Keratinocyte (primary cell): Measurements from ENCODE around the gene NXN. TPM values are rescaled to one million over a fixed set of nuclear protein-coding genes. Genes with fewer than 3 reads are reported as not detected.

Experiments
- DNase-seq: peaks from one replicate; pipeline ENCODE4 v3.0.0-alpha.2; 2011; ENCODE audit warnings: low read depth, missing footprints, low spot score
- FAIRE-seq: peaks from 2 replicates; lab custom pipeline; 2011; peaks lifted over from hg19 to GRCh38; lab: Jason Lieb, UNC
- H2AFZ ChIP-seq: 2 replicates; pipeline ENCODE4 v1.6.0; 2012; ENCODE audit warnings: low read length, control low read depth, inconsistent platforms; ENCODE audit not compliant: control insufficient read depth
- H3K27ac ChIP-seq: 2 replicates; pipeline ENCODE4 v1.5.1; 2011; ENCODE audit warnings: low read length; ENCODE audit not compliant: control insufficient read depth, insufficient read depth
- H3K27me3 ChIP-seq: 3 replicates; pipeline ENCODE4 v1.6.0; 2011; ENCODE audit warnings: low read length; ENCODE audit not compliant: control insufficient read depth, insufficient read depth; ENCODE audit errors: extremely low read depth
- H3K36me3 ChIP-seq, 2 experiments: 2 replicates in 1 of 2; 3 replicates in 1 of 2; pipeline ENCODE4 v1.5.1; 2011; ENCODE audit warnings: low read length in 2 of 2, mild to moderate bottlenecking in 1 of 2; ENCODE audit not compliant: control insufficient read depth in 2 of 2, insufficient read depth in 2 of 2; ENCODE audit errors: extremely low read depth in 1 of 2
- H3K4me1 ChIP-seq: 3 replicates; pipeline ENCODE4 v1.5.1; 2011; ENCODE audit warnings: low read length; ENCODE audit not compliant: control insufficient read depth, insufficient read depth; ENCODE audit errors: extremely low read depth
- H3K4me2 ChIP-seq: 3 replicates; pipeline ENCODE4 v1.6.0; 2011; ENCODE audit warnings: low read depth, low read length; ENCODE audit not compliant: control insufficient read depth, insufficient read depth; ENCODE audit errors: extremely low read depth
- H3K4me3 ChIP-seq, 3 experiments: fragments of 200-600 bp in 1 of 3; sonication (generic) in 1 of 3; 2 replicates in 2 of 3; 3 replicates in 1 of 3; pipeline ENCODE4 v1.5.1; 2011 to 2016; ENCODE audit warnings: low read length in 3 of 3, mild to moderate bottlenecking in 3 of 3, control low read depth in 2 of 3, inconsistent platforms in 1 of 3, low read depth in 1 of 3, mixed read lengths in 1 of 3, mixed run types in 1 of 3, moderate library complexity in 1 of 3; ENCODE audit not compliant: control insufficient read depth in 2 of 3, insufficient read depth in 2 of 3; ENCODE audit errors: extremely low read depth in 1 of 3
- H3K79me2 ChIP-seq: 2 replicates; pipeline ENCODE4 v1.6.0; 2012; ENCODE audit warnings: low read length; ENCODE audit not compliant: control insufficient read depth, insufficient read depth
- H3K9ac ChIP-seq: 3 replicates; pipeline ENCODE4 v1.6.0; 2011; ENCODE audit warnings: low read length; ENCODE audit not compliant: control insufficient read depth, insufficient read depth; ENCODE audit errors: extremely low read depth
- H3K9me1 ChIP-seq: 3 replicates; pipeline ENCODE4 v1.6.0; 2011; ENCODE audit warnings: low read length; ENCODE audit not compliant: control insufficient read depth, insufficient read depth; ENCODE audit errors: extremely low read depth
- H3K9me3 ChIP-seq: 2 replicates; pipeline ENCODE4 v1.5.1; 2012; ENCODE audit warnings: low read depth, low read length; ENCODE audit not compliant: control insufficient read depth
- H4K20me1 ChIP-seq: 3 replicates; pipeline ENCODE4 v1.6.0; 2011; ENCODE audit warnings: low read length; ENCODE audit not compliant: control insufficient read depth, insufficient read depth; ENCODE audit errors: extremely low read depth
- CTCF ChIP-seq, 3 experiments: IDR thresholded peaks in 1 of 3; conservative IDR thresholded peaks in 1 of 3; optimal IDR thresholded peaks in 1 of 3; 2 replicates in 2 of 3; 3 replicates in 1 of 3; pipeline versions ENCODE3 to v1.5.1; 2011; ENCODE audit warnings: low read length in 3 of 3, mild to moderate bottlenecking in 3 of 3, moderate library complexity in 2 of 3, control low read depth in 1 of 3, inconsistent platforms in 1 of 3; ENCODE audit not compliant: insufficient read depth in 2 of 3; ENCODE audit errors: extremely low read depth in 1 of 3
- EZH2 ChIP-seq: IDR thresholded peaks from one replicate; pipeline ENCODE4 v1.6.1; 2012; ENCODE audit warnings: inconsistent platforms, mild to moderate bottlenecking, low read length, moderate library complexity
- dilution Hi-C: fragments of 300-500 bp; cut with MboI; formaldehyde crosslinking; loops from one replicate; pipeline ENCODE4 v1.7.0; 2020; ENCODE audit warnings: low sequenced_read_pairs; ENCODE audit not compliant: extremely low pct_ligation_motif_present
- polyA plus RNA-seq, 5 experiments: library from polyadenylated mRNA; depleted of rRNA in 3 of 5; stranded (reverse) in 3 of 5; stranded (forward) in 1 of 5; unstranded in 1 of 5; fragments of >200 nt; gene quantifications; 1 replicate in 1 of 5; 2 replicates in 3 of 5; 3 replicates in 1 of 5; pipeline versions ENCODE4 v1.2.1 to v1.2.3, GENCODE V29; 2011 to 2012; ENCODE audit warnings: missing spikeins in 2 of 5, low read depth in 1 of 5, low replicate concordance in 1 of 5

The NXN gene
- polyA plus RNA-seq, 1 donor (not counting 4 experiments of a cell fraction or from before 2014, with no cell fraction given), result 94.4 TPM

GRCh38 chr17:1004769-1005295, 25.3 kb upstream of the NXN start:
- no peak overlapping the region for H3K4me2 ChIP-seq
- H3K79me2 ChIP-seq, result peaks cover 2% of the 10 kb centered on the region
- no peak overlapping the region for H3K4me3 ChIP-seq
- H3K27ac ChIP-seq, result no peak overlapping the region
- H3K9ac ChIP-seq, result no peak overlapping the region
- TF ChIP-seq CTCF (optimal IDR thresholded peaks at IDR 0.05 in 1 of 3, IDR thresholded peaks at IDR 0.05 in 1 of 3, conservative IDR thresholded peaks at IDR 0.05 in 1 of 3; ENCODE audit: extremely low read depth in 1 of 3, insufficient read depth in 2 of 3, low read length in 3 of 3) (no peak), EZH2 (no peak)
- dilution Hi-C loops, result no loop called here
- FAIRE-seq (no peak), DNase-seq (no peak)
- peaks cover 19 to 32% of the 10 kb centered on the region in 2 experiments for H3K36me3 ChIP-seq
- H3K27me3 ChIP-seq, result no peaks in the 10 kb centered on the region
- peaks cover 3% of the 10 kb centered on the region for H4K20me1 ChIP-seq
- H2AFZ ChIP-seq, result no peak overlapping the region
- H3K9me3 ChIP-seq, result no peaks in the 10 kb centered on the region
- H3K9me1 ChIP-seq, result no peaks in the 10 kb centered on the region
- peaks cover 30% of the 10 kb centered on the region for H3K4me1 ChIP-seq

- dilution Hi-C loops, result no loop called here
- Histone ChIP-seq H3K9me3 (no peaks in the 10 kb centered on the region), H3K79me2 (peaks cover 7% of the 10 kb centered on the region), H3K27ac (no peak overlapping the region), H3K9ac (no peak overlapping the region), H4K20me1 (peaks cover 7% of the 10 kb centered on the region), H3K36me3 (peaks cover 23 to 38% of the 10 kb centered on the region in 2 experiments), H3K4me3 (no peak overlapping the region), H3K9me1 (no peaks in the 10 kb centered on the region), H2AFZ (no peak overlapping the region), H3K27me3 (no peaks in the 10 kb centered on the region), H3K4me1 (peaks cover 30% of the 10 kb centered on the region), H3K4me2 (no peak overlapping the region)
- FAIRE-seq (no peak), DNase-seq (no peak)
- TF ChIP-seq CTCF (optimal IDR thresholded peaks at IDR 0.05 in 1 of 3, IDR thresholded peaks at IDR 0.05 in 1 of 3, conservative IDR thresholded peaks at IDR 0.05 in 1 of 3; ENCODE audit: extremely low read depth in 1 of 3, insufficient read depth in 2 of 3, low read length in 3 of 3) (no peak), EZH2 (no peak)
Measured at GRCh38 chr17:1003972-1004768, 24.6 kb upstream of the NXN start.
